HS-5 (cell line): ENCODE measurements around the gene ZNF672.
"Not testable (repeated sequence)": the region's sequence is repeated elsewhere in the genome, so short reads cannot be mapped to it uniquely, and the experiment has no call there.

Experiments
- DNase-seq: peaks from one replicate; pipeline ENCODE4 v3.0.0-alpha.2; 2012; ENCODE audit warnings: low read depth

The ZNF672 gene

DNA sequence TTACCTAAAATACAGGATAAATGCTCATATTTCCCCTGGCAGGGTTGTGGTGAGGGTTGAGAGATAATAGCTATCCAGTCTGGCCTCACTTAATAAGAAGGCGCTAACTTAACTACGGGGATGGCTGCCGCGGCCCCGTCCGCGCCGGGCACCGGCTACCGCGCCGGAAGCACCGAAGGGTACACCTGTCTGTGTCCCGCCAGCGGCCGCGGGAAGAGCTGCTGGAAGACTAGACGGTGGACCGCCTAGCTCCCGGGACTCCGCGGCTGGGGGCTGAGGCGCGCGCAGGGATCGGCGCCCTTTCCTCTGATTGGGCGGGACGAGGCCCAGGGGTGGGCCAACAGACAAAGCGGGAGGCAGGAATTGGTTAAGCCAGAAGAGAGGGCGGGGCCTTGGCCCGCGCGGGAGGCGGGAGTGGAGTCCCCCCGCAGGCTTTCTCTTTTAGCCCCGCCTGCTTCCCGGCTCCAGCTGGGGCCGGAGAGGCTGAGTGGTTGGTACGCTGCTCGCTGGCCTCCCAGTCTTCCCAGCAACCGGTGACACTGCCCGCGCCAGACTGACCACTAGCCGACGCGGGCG, at the start of gene ZNF672:
ZNF672 (plus strand) TSS at position 444 of the 576 bp plus-strand sequence. CDS start 9,051 bp downstream, outside the sequence.
- peak; percentile 85 for DNase-seq

DNA sequence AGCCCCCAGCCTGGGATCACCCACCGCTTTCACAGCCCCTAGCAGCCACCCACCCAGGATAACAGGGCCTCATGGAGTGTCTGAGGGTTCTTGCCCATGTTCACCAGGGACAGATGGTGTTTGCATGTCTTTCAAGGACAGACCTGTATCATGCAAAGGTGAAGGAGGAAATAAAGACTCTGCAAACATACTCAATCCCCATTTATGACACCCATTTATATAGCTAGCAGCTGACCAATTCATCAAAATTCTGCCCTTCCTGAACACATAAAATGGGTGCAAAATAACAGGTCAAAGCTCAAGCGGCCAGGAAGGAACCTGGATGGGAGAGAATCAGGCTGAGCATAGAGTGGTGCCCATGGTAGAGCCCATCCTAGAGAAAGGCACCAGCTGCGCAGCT, 49.7 kb upstream of the ZNF672 start:
- DNase-seq: no peak

- not testable (repeated sequence) for DNase-seq
Measured at GRCh38 chr1:248789337-248789736, 48.7 kb upstream of the ZNF672 start.

DNA sequence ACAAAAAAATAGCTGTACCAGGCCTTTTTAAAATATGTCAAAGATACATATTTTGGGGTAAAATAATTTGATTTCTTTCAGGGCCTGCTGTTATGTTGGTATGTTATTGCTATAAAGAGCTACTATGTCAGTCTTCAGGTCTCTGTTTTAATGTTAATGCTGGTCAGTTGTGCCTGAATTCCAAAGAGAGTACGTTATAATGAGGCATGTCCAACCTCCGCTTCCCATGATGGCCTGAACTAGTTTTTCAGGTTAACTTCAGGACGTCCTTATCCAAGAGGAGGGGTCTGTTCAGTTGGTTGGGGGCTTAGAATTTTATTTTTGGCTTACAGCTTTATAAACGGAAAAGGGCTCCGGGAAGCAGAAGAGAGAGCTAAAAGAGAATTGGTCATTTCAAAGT, 47.6 kb upstream of the ZNF672 start:
- DNase-seq: no peak

GRCh38 chr1:248791010-248791409, 47.0 kb upstream of the ZNF672 start:
- DNase-seq: no peak

DNA sequence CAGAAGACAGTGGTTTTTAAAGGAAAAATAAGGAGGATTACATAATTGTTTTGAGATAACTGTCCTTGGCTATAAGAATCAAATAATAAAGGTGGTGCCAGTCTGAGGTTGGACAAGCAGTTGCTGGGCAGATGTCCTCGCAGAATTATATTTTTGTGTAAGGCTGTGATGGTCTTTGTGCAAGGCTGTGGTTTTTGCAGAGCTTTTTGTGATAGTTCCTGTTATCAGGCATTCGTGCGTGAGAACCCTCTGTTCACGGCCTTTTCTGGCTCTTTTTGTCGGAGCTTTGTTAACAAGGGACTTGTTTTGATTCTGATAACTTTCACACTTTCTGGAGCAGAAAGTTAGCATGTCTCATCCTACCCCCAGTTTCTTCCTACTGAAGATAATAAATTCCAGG, 45.7 kb upstream of the ZNF672 start:
- DNase-seq: no peak

DNA sequence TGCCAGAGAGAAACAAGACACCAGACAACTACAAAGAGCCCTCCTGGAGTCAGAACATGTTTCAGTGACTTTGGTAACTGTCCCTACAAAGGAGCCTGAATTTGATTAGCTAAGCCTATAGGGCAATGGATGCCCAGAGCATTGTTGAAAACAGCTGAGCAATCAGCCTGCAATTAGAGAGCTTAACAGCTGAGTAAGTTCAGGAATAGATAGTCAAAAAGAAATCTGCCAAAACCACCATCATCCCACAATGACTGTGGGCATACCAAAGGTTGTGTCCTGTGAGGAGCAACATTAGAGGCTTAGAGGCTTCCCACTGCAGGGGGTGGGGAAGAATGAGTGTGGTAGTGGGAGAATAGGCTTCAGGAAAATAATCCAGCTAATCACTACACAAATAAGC, 44.4 kb upstream of the ZNF672 start:
- no peak for DNase-seq

- DNase-seq: not testable (repeated sequence)
Measured at GRCh38 chr1:248794663-248795062, 43.4 kb upstream of the ZNF672 start.

DNA sequence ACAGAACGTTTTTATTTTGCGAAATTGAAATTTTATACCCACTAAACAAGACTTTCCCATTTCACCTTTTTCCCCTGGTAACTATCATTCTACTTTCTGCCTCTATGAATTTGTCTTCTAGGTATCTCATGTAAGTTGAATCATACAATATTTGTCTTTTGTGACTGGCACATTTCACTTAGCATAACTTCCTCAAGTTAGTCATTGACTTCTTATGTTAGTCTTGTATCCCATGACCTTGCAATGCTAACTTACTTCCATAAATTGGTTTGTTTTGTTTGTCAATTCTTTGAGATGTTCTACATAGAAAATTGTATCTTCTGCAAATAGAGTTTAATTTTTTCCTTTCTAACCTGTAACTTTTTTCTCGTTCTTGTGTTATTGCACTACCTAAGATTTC, 39.2 kb upstream of the ZNF672 start:
- no peak for DNase-seq

GRCh38 chr1:248800459-248800858, 37.6 kb upstream of the ZNF672 start:
- no peak for DNase-seq

DNA sequence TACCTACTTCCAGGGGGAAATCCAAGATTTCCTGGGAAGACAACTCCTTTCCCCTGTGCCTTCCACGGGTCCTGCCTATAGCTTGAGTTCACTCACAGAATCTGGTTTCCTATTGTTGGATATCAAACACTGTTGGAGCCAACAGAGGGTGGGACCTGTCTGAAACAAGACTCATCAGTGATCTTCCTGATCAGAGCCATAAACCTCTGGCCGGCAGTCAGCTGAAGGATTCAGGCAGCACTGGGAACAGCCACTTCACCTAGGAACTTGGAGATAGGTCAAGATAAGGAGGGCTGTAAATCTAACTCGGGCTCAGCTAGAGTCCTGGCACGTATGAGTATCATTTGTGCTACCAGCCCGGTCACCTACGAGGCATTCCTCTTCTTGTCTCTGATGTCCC, 35.6 kb upstream of the ZNF672 start:
- DNase-seq: no peak

DNA sequence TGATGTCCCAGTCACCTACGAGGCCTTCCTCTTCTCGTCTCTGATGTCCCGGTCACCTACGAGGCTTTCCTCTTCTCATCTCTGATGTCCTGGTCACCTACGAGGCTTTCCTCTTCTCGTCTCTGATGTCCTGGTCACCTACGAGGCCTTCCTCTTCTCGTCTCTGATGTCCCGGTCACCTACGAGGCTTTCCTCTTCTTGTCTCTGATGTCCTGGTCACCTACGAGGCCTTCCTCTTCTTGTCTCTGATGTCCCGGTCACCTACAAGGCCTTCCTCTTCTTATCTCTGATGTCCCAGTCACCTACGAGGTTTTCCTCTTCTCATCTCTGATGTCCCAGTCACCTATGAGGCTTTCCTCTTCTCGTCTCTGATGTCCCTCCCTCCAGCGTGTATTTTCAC, 34.5 kb upstream of the ZNF672 start:
- not testable (repeated sequence) for DNase-seq

DNA sequence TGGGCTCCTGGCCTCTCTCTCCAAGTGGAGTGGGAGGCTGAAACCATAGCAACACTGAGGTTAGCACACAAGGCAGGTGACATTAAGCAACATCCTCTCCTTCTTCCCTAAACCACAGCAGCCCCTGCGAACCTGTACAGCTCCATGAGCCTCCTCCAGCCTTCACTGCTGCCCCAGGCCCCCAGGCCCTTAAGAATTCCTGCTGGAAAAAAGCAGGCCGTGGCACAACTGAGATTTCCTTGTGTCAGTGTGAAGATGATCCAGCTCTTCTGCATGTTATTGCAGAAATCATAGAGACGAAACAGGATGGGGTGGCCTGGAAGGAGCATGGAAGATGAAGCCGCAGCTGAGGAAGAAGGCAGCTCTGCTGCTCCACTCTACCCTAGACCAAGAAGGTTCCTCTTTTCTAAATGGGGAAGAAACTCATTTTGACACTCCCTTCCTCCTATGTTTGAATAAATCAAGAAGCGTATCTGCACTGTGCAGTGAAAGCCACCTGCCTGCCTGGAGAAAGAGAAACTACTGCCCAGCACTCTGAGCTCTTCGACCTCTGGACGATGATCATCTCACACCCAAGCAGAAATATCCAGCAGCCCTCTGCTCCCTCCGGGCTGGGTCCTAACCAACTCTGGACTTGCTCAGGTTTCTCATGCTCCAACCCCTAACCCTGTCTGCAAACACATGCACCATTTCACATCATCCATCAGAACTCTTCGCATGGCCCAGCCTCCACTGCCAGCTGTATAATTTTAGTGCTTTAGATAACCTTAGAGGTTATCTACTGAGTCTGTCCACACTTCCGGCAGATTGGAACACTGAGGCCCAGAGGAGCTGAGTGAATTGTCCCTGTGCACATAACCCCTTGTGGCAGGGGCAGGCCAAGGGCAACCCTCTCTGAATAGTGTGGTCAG, 33.0 kb upstream of the ZNF672 start:
- no peak for DNase-seq

DNA sequence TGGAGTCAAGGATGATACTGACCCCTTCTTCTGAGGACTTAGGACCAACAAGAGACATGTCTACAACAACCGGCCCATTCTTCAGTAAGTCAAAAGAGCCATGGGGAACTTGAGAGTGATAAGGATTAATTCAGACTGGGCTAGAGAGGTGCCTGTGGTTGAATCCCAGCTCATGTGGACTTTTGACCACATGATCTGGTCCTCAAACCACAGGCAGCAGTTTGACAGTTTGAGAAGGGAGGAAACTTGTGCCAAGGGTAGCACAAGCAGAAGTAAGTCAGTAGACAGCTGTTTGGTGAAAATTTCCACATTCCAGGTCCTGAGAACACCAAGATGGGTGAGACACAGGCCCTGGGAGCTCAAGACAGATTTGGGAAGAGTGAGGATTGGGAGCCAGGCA, 32.1 kb upstream of the ZNF672 start:
- DNase-seq: no peak

GRCh38 chr1:248807067-248807737, 30.8 kb upstream of the ZNF672 start:
- no peak for DNase-seq

GRCh38 chr1:248808876-248809275, 29.1 kb upstream of the ZNF672 start:
- no peak for DNase-seq

- DNase-seq: no peak
Measured at GRCh38 chr1:248810000-248810726, 27.9 kb upstream of the ZNF672 start.

- DNase-seq: no peak
Measured at GRCh38 chr1:248810727-248811513, 27.1 kb upstream of the ZNF672 start.

- no peak for DNase-seq
Measured at GRCh38 chr1:248811514-248812490, 26.2 kb upstream of the ZNF672 start.

DNA sequence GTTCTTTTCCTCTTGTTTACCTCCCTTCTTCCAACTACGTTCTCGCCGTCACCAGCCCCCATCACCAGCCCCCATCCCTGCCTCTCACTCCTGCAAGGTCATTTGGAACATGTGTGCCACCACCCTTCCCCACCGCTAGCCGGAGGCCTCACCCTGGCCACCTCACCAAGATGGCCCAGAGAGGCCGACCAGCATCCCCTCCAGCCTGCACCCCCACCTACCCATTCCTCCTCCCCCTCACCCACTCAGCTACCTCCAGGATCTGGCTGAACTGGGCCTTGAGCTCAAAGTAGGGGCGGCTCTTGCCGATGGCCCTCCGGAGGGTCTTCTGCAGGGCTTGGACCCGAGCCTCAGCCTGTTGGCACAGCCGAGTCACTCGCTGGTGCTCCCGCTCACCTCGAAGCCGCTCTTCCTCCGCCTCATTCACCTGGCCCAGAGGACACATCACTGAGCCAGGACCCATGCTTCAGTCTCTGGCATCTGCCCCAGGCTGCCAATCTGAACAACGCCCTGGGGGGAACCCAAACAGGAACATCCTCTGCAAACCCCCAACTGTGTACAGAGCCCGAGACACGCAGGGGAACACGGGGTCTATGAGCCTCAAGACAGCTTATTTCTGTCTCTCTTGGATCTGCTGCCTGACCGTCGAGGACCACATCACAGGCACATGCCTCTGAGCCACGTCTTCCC, 25.1 kb upstream of the ZNF672 start:
- no peak for DNase-seq
